Measurements from ENCODE around the gene DOK6. TPM values are rescaled to one million over a fixed set of nuclear protein-coding genes. Genes with fewer than 3 reads are reported as not detected.

The DOK6 gene
- total and polyA plus RNA-seq, 9 of the 15 experiments (the other 6 are each of a cell fraction or from before 2014, with no cell fraction given) = not detected

GRCh38 chr18:69635482-69635881 lies 234.8 kb downstream of the DOK6 start:
- ChIA-PET POLR2A (no interaction called here), CTCF (ENCODE audit: low intra/inter-chr PET ratio) (no interaction called here)
- no peak for TF ChIP-seq SLC30A9 (CRISPR knock-in tag; IDR thresholded peaks at IDR 0.05)
- TF ChIP-seq RBM22 (IDR thresholded peaks at IDR 0.05; ENCODE audit: low read depth, low read length, poor library complexity, severe bottlenecking) = no peak
- TF ChIP-seq DNMT1 (IDR thresholded peaks at IDR 0.05) = no peak
- no peak for TF ChIP-seq TBL1XR1 (IDR thresholded peaks at IDR 0.05; ENCODE audit: low read length in 2 of 2)
- no peak for TF ChIP-seq RHOXF2B (CRISPR knock-in tag; conservative IDR thresholded peaks at IDR 0.05)
- TF ChIP-seq, protein P1, sequence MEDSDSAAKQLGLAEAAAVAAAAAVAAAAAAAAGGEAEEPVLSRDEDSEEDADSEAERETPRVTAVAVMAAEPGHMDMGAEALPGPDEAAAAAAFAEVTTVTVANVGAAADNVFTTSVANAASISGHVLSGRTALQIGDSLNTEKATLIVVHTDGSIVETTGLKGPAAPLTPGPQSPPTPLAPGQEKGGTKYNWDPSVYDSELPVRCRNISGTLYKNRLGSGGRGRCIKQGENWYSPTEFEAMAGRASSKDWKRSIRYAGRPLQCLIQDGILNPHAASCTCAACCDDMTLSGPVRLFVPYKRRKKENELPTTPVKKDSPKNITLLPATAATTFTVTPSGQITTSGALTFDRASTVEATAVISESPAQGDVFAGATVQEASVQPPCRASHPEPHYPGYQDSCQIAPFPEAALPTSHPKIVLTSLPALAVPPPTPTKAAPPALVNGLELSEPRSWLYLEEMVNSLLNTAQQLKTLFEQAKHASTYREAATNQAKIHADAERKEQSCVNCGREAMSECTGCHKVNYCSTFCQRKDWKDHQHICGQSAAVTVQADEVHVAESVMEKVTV (CRISPR knock-in tag; IDR thresholded peaks at IDR 0.05) = no peak
- TF ChIP-seq, protein P2, sequence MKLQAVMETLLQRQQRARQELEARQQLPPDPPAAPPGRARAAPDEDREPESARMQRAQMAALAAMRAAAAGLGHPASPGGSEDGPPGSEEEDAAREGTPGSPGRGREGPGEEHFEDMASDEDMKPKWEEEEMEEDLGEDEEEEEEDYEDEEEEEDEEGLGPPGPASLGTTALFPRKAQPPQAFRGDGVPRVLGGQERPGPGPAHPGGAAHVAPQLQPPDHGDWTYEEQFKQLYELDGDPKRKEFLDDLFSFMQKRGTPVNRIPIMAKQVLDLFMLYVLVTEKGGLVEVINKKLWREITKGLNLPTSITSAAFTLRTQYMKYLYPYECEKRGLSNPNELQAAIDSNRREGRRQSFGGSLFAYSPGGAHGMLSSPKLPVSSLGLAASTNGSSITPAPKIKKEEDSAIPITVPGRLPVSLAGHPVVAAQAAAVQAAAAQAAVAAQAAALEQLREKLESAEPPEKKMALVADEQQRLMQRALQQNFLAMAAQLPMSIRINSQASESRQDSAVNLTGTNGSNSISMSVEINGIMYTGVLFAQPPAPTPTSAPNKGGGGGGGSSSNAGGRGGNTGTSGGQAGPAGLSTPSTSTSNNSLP (IDR thresholded peaks at IDR 0.05; ENCODE audit: borderline replicate concordance, low read depth, low read length) = no peak
- TF ChIP-seq CHD4 (IDR thresholded peaks at IDR 0.05; ENCODE audit: insufficient read depth, insufficient replicate concordance, low read depth, low read length, poor library complexity, severe bottlenecking) = no peak
- Histone ChIP-seq H3K79me2 (ENCODE audit: control insufficient read depth, insufficient read depth, low read length) (no peaks in the 10 kb centered on the region), H3K27ac (ENCODE audit: extremely low read depth, low read depth, low read length) (no peak overlapping the region), H3K36me3 (ENCODE audit: control insufficient read depth, insufficient read depth, low read length) (no peaks in the 10 kb centered on the region), H3K27me3 (ENCODE audit: control insufficient read depth in 2 of 2, insufficient read depth in 2 of 2, low read length in 2 of 2) (no peaks in the 10 kb centered on the region), H3K4me1 (replicated peaks in 1 of 2; ENCODE audit: control insufficient read depth in 2 of 2, insufficient read depth in 2 of 2, low read length in 2 of 2) (no peaks in the 10 kb centered on the region), H3K9me1 (ENCODE audit: control insufficient read depth, insufficient read depth, low read length) (no peaks in the 10 kb centered on the region), H3K9ac (ENCODE audit: insufficient read depth in 1 of 2, low read depth in 2 of 2, low read length in 2 of 2) (no peak overlapping the region), H3K9me3 (replicated peaks; ENCODE audit: control insufficient read depth, insufficient read depth, low read depth, low read length) (no peaks in the 10 kb centered on the region), H2AFZ (ENCODE audit: low read depth, low read length) (no peak overlapping the region), H3K4me3 (no peak overlapping the region), H4K20me1 (replicated peaks; ENCODE audit: control insufficient read depth, insufficient read depth, low read length) (no peaks in the 10 kb centered on the region), H3K4me2 (ENCODE audit: insufficient read depth, low read length) (no peak overlapping the region)
- ATAC-seq (no peak), DNase-seq (ENCODE audit: extremely low read depth in 1 of 4, low spot score in 3 of 4) (no peak), FAIRE-seq (no peak)
- BruUV-seq (replicated peaks) = no TSS peak
- WGBS (ENCODE audit: insufficient coverage, low coverage, missing lambda C conversion rate) = 0% methylated on average over 2 of the region's 2 CpGs
- intact Hi-C loops (cut with micrococcal nuclease) (loop anchor here (10.0 kb wide), 1 partner anchor 449 kb away; no protein-coding TSS in a partner anchor), in situ Hi-C loops (cut with MboI) (no loop called here)
